ENCODE data around the gene HOXB2. TPM values are rescaled to one million over a fixed set of nuclear protein-coding genes. Genes with fewer than 3 reads are reported as not detected.

HOXB2 gene
- total and polyA plus RNA-seq, 9 of the 15 experiments (the other 6 are each of a cell fraction or from before 2014, with no cell fraction given), result 2.1 to 97.7 (median 21.2) TPM

DNA sequence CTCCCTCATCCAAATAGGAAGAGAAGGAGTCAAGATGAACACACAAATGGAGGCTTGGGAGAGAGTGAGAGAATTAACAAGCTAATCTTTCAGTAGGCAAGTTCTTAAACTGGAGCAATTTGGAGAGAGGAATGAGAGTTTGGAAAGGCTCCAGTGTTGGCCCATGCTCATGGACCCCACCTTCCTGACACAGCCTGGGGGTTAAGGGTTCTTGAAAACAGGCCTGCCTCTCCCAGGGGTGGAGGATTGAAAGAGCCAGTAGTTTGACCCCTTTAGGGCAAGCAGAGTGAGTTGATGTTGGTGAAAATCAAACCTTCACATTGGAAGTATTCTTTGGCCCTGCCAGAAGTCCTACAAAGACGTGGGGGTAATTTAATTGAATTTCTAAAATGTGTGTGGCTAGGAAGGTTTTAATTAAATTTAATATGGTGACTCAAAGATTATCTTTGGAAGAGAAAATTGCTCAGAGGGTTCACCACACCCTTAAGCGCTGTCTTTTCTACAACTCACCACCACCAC is 39.4 kb upstream of the HOXB2 start:
- DNase-seq (ENCODE audit: extremely low read depth in 1 of 4, low spot score in 3 of 4), result peak in 1 of 4 experiments; percentile 31
- TSS peak; percentile 31 for BruUV-seq (replicated peaks)
- Histone ChIP-seq H4K20me1 (replicated peaks; ENCODE audit: control insufficient read depth, insufficient read depth, low read length) (no peaks in the 10 kb centered on the region), H3K79me2 (ENCODE audit: control insufficient read depth, insufficient read depth, low read length) (peaks cover 54% of the 10 kb centered on the region), H3K36me3 (ENCODE audit: control insufficient read depth, insufficient read depth, low read length) (no peaks in the 10 kb centered on the region), H3K9ac (ENCODE audit: insufficient read depth in 1 of 2, low read depth in 2 of 2, low read length in 2 of 2) (peak overlapping the region; percentile 35 to 87; a peak in 3 of 4 replicates), H2AFZ (ENCODE audit: low read depth, low read length) (peak overlapping the region; percentile 35), H3K9me3 (replicated peaks; ENCODE audit: control insufficient read depth, insufficient read depth, low read depth, low read length) (no peaks in the 10 kb centered on the region), H3K9me1 (ENCODE audit: control insufficient read depth, insufficient read depth, low read length) (no peaks in the 10 kb centered on the region), H3K27me3 (ENCODE audit: control insufficient read depth in 2 of 2, insufficient read depth in 2 of 2, low read length in 2 of 2) (no peaks in the 10 kb centered on the region), H3K4me2 (ENCODE audit: insufficient read depth, low read length) (peak overlapping the region; percentile 90), H3K4me3 (peak overlapping the region; percentile 50; the same call in 1 of the 2 replicates), H3K4me1 (replicated peaks in 1 of 2; ENCODE audit: control insufficient read depth in 2 of 2, insufficient read depth in 2 of 2, low read length in 2 of 2) (peaks cover 36 to 43% of the 10 kb centered on the region in 2 experiments), H3K27ac (ENCODE audit: extremely low read depth, low read depth, low read length) (peak overlapping the region; percentile 44)
- WGBS (ENCODE audit: insufficient coverage, low coverage, missing lambda C conversion rate), result 13% methylated on average over 2 of the region's 2 CpGs
- POLR2A ChIA-PET, result interaction anchor here (2.4 kb wide), 1 partner anchor 9 kb away, joined by 12 read pairs; the partner anchor contains the start of gene HOXB5
- in situ Hi-C loops (cut with MboI), result no loop called here
- intact Hi-C loops (cut with micrococcal nuclease), result no loop called here
- CTCF ChIA-PET (ENCODE audit: low intra/inter-chr PET ratio), result interaction anchor here (0.6 kb wide), 1 partner anchor 224 kb away, joined by 3 read pairs; no protein-coding TSS in a partner anchor
- ATAC-seq, result no peak
- FAIRE-seq, result no peak
- 0 out of 2 replicates have a peak, but pooled peaks have one; percentile 32 for TF ChIP-seq ZNF212 (CRISPR knock-in tag; IDR thresholded peaks at IDR 0.05)
- TF ChIP-seq ZNF282 (CRISPR knock-in tag; IDR thresholded peaks at IDR 0.05), result no peak
- TF ChIP-seq KAT7 (CRISPR knock-in tag; IDR thresholded peaks at IDR 0.05; ENCODE audit: borderline replicate concordance), result 0 out of 2 replicates have a peak, but pooled peaks have one; percentile 40
- TF ChIP-seq CXXC5 (CRISPR knock-in tag; IDR thresholded peaks at IDR 0.05), result 0 out of 2 replicates have a peak, but pooled peaks have one; percentile 2
- TF ChIP-seq, protein P1, sequence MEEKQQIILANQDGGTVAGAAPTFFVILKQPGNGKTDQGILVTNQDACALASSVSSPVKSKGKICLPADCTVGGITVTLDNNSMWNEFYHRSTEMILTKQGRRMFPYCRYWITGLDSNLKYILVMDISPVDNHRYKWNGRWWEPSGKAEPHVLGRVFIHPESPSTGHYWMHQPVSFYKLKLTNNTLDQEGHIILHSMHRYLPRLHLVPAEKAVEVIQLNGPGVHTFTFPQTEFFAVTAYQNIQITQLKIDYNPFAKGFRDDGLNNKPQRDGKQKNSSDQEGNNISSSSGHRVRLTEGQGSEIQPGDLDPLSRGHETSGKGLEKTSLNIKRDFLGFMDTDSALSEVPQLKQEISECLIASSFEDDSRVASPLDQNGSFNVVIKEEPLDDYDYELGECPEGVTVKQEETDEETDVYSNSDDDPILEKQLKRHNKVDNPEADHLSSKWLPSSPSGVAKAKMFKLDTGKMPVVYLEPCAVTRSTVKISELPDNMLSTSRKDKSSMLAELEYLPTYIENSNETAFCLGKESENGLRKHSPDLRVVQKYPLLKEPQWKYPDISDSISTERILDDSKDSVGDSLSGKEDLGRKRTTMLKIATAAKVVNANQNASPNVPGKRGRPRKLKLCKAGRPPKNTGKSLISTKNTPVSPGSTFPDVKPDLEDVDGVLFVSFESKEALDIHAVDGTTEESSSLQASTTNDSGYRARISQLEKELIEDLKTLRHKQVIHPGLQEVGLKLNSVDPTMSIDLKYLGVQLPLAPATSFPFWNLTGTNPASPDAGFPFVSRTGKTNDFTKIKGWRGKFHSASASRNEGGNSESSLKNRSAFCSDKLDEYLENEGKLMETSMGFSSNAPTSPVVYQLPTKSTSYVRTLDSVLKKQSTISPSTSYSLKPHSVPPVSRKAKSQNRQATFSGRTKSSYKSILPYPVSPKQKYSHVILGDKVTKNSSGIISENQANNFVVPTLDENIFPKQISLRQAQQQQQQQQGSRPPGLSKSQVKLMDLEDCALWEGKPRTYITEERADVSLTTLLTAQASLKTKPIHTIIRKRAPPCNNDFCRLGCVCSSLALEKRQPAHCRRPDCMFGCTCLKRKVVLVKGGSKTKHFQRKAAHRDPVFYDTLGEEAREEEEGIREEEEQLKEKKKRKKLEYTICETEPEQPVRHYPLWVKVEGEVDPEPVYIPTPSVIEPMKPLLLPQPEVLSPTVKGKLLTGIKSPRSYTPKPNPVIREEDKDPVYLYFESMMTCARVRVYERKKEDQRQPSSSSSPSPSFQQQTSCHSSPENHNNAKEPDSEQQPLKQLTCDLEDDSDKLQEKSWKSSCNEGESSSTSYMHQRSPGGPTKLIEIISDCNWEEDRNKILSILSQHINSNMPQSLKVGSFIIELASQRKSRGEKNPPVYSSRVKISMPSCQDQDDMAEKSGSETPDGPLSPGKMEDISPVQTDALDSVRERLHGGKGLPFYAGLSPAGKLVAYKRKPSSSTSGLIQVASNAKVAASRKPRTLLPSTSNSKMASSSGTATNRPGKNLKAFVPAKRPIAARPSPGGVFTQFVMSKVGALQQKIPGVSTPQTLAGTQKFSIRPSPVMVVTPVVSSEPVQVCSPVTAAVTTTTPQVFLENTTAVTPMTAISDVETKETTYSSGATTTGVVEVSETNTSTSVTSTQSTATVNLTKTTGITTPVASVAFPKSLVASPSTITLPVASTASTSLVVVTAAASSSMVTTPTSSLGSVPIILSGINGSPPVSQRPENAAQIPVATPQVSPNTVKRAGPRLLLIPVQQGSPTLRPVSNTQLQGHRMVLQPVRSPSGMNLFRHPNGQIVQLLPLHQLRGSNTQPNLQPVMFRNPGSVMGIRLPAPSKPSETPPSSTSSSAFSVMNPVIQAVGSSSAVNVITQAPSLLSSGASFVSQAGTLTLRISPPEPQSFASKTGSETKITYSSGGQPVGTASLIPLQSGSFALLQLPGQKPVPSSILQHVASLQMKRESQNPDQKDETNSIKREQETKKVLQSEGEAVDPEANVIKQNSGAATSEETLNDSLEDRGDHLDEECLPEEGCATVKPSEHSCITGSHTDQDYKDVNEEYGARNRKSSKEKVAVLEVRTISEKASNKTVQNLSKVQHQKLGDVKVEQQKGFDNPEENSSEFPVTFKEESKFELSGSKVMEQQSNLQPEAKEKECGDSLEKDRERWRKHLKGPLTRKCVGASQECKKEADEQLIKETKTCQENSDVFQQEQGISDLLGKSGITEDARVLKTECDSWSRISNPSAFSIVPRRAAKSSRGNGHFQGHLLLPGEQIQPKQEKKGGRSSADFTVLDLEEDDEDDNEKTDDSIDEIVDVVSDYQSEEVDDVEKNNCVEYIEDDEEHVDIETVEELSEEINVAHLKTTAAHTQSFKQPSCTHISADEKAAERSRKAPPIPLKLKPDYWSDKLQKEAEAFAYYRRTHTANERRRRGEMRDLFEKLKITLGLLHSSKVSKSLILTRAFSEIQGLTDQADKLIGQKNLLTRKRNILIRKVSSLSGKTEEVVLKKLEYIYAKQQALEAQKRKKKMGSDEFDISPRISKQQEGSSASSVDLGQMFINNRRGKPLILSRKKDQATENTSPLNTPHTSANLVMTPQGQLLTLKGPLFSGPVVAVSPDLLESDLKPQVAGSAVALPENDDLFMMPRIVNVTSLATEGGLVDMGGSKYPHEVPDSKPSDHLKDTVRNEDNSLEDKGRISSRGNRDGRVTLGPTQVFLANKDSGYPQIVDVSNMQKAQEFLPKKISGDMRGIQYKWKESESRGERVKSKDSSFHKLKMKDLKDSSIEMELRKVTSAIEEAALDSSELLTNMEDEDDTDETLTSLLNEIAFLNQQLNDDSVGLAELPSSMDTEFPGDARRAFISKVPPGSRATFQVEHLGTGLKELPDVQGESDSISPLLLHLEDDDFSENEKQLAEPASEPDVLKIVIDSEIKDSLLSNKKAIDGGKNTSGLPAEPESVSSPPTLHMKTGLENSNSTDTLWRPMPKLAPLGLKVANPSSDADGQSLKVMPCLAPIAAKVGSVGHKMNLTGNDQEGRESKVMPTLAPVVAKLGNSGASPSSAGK (IDR thresholded peaks at IDR 0.05), result no peak
- TF ChIP-seq, protein P2, sequence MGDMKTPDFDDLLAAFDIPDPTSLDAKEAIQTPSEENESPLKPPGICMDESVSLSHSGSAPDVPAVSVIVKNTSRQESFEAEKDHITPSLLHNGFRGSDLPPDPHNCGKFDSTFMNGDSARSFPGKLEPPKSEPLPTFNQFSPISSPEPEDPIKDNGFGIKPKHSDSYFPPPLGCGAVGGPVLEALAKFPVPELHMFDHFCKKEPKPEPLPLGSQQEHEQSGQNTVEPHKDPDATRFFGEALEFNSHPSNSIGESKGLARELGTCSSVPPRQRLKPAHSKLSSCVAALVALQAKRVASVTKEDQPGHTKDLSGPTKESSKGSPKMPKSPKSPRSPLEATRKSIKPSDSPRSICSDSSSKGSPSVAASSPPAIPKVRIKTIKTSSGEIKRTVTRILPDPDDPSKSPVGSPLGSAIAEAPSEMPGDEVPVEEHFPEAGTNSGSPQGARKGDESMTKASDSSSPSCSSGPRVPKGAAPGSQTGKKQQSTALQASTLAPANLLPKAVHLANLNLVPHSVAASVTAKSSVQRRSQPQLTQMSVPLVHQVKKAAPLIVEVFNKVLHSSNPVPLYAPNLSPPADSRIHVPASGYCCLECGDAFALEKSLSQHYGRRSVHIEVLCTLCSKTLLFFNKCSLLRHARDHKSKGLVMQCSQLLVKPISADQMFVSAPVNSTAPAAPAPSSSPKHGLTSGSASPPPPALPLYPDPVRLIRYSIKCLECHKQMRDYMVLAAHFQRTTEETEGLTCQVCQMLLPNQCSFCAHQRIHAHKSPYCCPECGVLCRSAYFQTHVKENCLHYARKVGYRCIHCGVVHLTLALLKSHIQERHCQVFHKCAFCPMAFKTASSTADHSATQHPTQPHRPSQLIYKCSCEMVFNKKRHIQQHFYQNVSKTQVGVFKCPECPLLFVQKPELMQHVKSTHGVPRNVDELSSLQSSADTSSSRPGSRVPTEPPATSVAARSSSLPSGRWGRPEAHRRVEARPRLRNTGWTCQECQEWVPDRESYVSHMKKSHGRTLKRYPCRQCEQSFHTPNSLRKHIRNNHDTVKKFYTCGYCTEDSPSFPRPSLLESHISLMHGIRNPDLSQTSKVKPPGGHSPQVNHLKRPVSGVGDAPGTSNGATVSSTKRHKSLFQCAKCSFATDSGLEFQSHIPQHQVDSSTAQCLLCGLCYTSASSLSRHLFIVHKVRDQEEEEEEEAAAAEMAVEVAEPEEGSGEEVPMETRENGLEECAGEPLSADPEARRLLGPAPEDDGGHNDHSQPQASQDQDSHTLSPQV (IDR thresholded peaks at IDR 0.05), result 0 out of 2 replicates have a peak, but pooled peaks have one; percentile 24
